Stimulated activated CD4-positive, alpha-beta T cell treated with anti-CD3 and anti-CD28 coated beads, Interleukin-1b, Interleukin-23, amount 100 ng/mL, for 4 hours (primary cell): ENCODE measurements around the gene CHRNA5.

Experiments
- DNase-seq, 2 donors: peaks; one replicate each; pipeline ENCODE4 v3.0.0-alpha.2; 2020; ENCODE audit warnings: low read depth in 2 of 2

Gene CHRNA5

DNA sequence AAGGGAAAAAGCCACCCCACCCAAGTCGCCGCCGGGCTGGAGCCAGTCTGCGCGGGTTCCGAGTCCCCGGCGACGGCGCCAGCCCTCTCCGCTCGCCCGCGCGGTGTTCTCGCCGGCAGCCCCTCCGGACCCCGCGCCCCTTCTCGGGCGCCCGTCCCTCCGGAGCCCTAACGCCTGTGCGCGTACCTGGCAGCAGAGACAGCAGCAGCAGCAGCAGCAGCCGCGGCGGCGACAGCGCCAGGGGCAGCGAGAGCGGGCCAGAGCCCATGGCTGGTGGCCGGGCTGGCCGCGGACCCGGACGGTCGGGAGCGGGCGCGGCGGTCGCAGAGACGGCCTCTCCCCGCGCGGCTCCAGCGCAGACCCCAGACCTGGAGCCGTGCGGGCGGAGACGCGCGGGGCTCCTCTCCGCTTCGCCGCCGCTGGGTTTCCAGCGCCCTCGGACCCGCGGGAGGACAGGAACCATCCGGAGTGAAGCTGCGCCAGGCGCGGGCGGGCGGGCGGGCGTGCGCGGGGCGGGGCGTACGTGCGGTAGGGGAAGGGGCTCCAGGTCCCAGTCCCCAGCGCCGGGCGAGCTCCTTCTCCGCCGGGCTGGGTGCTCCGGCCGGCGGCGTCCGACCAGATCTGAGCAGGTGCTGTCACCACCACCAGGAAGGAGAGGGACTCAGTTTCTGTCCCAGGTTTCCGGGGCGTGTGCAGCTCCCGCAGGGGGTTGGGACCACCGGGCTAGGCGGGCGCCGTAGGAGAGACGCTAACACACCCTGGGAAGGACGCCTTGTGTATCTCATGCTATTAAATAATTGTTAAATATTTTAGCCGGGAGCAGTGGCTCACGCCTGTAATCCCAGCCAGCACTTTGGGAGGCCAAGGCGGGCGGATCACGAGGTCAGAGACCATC, 55.5 kb downstream of the CHRNA5 start, which contains the start of gene CHRNA3:
Gene CHRNA3, minus strand, starts transcription at position 470 of the 895 bp plus-strand sequence. Its CDS starts 202 bp downstream, at position 268.
- no peak for DNase-seq

DNA sequence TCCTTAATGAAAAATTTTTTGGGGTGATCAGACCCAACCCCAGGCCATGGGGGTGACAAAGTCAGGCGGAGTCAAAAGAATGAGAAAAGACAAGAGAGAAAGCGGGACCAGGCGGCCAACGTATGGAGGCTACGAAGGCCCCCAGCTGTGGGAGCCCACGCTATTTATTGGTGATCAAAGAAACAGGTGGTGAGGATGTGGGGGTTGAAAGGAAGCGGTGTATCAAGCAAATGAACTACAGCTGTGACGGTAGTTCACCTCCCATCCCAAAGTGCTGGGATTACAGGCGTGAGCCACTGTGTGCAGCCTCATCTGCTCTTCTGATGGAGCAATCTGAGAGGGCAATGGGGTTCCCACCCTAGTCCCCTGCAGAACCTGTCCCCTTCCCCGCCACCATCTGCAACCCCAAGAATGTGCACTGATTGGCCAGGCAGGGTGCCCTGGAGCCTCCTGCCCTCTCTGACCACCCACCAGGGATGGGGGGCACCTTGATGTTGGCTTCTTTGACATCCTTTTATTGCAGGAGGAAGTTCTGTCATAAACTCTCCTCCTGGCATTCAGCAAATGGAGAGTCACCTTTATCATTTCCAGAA, 56.6 kb downstream of the CHRNA5 start:
- DNase-seq: no peak

DNA sequence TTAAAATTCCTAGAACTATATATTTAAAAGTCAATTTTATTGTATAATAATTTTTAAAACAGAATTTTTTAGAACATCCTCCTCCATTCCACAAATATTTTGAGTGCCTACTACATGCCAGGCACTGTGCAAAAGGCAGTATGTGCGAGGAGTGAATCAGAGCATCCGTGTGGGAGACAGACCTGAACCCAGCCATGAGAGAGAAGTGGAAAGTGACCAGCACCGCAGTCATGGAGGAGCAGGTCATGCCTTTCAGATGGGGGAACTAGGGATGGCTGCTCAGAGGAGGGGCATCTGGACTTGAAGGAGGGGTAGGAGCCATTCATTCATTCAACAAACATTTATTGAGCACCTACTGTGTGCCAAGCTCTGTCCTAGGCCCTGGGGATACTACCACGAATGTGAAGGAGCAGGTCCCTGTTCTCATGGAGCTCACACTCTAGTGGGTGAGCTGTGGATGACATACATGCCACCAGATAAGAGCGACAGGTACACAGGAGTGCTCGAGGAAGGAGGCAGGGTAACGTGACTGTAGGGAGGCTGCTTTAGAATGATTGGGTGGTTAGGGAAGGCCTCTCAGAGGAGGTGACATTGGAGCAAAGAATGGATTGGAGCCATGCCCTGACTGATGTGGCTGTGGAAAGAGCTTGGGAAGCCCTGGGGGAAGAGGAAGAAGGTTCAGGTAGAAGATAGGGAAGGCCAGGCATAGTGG, 58.6 kb downstream of the CHRNA5 start:
- DNase-seq: no peak

DNA sequence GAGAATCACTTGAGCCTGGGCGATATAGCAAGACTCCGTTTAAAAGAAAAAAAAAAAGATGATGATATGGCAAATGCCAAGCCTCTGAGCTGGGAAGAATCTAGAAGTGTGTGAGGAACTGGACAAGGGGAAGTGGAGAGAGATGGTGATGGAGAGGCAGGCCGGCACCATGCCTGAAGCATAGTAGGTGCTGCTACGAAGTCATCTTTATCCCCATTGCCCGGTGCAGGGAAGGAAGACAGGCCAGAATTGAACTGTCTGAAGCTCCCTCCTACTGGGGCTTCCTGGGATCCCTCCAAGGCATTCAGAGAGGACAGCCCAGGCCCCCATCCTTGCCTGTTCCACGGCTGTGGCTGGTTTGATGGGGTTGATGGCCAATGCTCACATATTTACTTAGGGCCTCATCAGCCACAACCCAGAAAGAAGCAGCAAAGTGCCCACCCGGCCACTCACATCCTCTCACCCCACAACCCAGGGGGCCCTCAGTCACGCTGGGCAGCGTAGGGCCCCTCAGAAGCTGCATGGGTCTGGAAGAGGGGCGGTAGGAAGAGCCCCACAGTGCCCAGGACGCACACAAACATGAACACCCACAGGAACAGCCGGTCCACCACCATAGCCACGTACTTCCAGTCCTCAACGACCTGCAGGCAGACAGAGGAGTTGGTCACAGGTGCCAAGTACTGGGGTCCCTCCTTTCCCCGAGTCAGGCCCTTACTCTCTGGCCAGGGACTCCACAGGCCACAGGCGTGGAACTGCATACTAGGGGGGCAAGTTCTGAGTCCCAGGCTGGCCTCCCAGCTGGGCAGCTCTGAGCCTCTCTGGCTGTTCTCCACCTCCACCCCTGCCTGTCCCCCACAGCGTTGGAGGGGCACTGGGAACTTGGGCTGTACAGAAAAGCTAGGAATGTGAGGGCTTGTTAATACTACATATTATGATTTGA, 59.6 kb downstream of the CHRNA5 start:
- DNase-seq: no peak

DNA sequence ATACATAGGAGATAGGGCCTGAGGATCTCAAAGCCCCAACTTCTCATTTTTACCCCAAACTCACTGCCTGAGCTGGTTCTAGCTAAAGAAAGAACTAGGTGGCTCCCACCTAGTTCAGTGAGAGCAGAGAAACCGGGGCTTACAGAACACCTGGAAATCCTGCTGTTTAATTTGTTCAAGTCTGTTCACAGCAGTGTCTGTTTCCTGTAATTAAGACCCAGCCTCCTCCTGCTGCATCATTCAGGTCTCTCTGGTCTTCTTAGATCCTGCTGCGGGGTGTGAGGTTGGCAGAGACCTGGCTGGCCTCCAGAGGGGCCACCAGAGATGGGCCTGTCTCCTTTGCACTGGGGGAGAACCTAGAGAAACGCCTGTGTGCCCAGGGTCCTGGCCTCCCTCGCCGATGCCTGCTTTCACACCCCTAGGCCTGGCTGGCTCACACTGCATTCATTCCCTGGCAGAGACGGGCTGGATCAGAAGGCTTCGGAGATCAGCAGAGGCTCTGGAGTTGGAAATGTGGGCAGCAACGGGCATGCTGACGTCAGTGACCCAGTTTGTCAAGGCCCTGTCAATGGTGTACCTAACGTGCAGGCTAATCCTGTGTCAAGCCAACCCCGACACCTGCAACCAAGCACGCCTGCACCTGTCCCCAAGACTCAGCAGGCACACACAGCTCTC, 60.4 kb downstream of the CHRNA5 start:
- DNase-seq: no peak

DNA sequence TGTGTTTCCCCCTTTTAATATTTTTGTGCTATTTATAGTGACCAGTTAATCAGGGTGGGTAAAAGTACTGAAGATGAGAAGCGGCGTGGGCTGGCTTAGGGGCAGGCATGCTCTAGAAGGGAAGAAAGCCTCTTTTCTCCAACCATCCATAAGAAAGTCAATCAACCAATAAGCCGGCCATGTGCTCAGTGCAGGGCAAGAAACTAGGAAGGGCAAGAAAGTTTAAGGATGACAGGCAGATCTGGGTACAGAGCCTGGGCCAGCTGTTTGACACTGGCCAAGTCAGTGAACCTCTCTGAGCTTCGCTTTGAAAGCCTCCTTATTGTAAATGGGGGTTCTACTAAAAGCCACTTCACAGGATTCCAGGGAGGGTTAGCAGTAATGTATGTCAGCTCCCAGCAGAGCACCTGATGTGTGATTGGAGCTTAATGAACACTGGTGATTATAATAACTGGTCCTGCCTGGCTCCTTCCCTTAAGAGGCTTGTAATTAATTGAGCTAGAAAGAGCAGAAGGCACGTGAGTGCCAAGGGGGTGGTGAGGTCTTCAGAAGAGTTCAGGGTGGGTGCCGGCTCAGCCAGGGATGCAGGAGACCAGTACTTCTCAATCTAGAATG, 61.2 kb downstream of the CHRNA5 start:
- DNase-seq: no peak

DNA sequence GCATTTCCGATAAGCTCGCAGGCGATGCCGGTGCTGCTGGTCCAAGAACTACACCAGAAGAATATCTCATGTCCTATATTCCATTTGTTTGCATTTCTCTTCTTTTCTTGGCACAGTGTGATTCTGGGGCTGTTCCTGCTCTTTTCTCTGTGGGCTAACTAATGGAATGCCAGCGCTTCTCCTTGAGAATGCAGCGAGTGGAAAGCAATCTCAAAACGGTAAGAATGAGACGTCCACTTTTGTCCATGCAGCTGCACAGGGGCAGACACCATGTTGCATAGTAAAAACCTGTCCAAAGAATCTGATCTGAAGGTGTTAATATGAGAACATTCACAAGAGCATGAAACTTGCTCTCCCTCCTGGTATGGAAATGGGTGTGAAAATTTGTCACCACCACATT, 62.0 kb downstream of the CHRNA5 start:
- no peak for DNase-seq

DNA sequence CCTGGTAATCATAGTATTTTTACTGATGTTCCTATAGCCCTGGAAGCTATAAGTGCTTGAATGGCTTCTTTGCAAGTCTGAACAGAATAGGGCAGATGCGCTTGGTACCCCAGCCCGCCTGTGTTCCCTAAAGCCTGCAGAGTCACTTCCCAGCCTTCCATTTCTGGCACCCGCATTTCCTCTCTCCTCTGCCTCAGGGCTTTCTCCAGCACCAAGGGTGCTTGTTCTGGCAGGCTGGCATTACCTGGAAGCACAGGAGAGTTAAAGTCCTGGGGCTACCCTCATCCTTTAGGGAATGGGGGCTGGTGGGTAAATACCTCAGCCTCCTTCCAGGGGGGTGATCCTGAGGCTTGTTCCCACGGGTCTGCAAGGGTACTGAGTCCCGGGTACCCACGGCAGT, 62.9 kb downstream of the CHRNA5 start:
- DNase-seq: no peak

DNA sequence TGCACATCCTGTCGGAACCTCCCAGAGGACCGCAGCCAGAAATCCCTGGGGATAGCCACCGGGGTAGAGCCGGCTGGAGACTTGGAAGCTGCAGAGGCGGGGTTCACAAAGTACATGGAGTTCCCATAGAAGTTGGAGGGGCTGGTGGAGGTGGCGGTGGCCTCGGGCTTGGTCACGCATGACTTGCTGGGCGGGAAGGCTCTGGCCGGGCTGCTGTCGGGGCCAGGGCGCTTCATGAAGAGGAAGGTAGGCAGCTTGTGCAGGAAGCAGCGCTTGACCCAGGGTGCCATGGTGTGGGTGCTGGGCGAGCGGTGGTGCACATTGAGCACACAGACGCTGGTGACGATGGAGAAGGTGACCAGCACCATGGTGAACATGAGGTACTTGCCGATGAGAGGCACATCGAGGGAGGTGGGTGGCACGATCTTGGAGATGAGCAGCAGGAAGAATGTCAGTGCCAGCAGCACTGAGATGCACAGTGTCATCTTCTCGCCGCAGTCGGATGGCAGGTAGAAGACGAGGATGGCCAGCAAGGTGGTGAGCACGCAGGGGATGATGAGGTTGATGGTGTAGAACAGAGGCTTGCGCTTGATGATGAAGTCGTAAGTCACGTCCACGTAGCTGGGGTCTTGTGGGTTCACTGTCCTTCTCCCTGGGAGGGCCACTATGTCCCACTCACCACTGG, 63.9 kb downstream of the CHRNA5 start:
- DNase-seq: no peak

DNA sequence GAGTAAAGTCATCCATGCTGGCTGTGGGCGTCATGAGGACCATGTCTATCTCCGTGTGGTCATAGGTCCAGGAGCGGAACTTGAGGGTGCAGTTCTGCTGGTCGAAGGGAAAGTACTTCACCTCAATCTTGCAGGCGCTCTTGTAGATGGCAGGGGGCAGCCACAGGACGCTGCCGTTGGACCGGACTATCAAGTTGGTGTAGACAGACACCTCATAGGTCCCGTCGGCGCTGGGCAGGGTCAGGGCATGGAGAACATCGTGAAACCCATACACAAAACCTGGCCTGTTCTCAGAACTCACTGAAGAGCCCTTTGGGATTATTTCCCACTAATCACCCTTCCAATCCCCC, 64.4 kb downstream of the CHRNA5 start:
- DNase-seq: no peak

DNA sequence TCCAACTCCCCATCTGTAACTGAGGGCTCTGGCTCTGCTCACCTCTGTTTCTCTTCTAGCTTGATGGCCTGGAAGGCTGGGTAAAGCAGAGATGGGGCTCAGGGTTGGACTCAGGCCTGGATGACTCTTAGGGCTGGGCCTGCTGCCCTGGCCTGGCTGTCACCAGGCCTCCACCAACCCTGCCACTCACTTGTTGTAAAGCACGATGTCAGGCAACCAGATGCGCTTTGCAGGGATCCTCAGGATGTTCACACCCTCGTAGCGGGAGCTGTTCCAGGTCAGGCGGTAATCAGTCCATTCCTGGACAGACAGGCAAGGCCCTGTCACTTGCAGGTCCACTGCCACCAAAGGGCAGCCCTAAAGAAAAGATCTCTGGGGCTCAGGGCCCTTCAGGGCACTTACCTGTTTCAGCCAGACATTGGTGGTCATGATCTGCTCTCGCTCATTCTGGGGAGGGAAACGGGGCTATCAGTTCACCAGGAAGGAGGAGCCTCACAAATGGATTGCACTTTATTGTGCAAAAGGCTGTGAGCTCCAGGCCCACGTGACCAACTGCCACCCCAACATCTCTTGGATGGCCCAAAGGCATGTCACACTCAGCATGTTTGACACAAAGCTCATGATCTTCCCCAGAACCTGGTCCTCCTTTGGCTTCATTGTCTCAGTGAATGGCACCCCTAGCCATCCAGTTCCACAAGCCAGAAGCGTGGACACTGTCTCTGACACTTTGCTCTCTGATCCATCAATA, 65.7 kb downstream of the CHRNA5 start:
- DNase-seq: no peak

DNA sequence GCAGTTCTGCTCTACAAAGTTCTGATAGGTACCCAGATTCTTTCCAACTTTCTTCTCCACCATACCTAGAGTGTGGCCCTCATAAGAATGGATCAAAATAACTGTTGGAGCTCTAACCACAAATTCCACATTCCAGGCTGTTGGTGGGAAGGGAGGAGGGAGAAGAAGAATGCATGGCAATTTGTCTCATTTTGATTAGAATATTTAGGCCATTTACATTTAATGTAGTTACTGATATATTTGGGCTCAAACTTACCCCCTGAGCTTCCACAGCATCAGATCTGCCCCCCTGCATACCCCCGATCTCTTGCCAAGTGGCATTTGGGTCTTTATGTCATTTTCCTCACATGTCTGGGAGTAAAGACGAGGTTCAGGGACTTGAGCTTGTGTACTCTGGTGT, 68.0 kb downstream of the CHRNA5 start:
- no peak for DNase-seq

DNA sequence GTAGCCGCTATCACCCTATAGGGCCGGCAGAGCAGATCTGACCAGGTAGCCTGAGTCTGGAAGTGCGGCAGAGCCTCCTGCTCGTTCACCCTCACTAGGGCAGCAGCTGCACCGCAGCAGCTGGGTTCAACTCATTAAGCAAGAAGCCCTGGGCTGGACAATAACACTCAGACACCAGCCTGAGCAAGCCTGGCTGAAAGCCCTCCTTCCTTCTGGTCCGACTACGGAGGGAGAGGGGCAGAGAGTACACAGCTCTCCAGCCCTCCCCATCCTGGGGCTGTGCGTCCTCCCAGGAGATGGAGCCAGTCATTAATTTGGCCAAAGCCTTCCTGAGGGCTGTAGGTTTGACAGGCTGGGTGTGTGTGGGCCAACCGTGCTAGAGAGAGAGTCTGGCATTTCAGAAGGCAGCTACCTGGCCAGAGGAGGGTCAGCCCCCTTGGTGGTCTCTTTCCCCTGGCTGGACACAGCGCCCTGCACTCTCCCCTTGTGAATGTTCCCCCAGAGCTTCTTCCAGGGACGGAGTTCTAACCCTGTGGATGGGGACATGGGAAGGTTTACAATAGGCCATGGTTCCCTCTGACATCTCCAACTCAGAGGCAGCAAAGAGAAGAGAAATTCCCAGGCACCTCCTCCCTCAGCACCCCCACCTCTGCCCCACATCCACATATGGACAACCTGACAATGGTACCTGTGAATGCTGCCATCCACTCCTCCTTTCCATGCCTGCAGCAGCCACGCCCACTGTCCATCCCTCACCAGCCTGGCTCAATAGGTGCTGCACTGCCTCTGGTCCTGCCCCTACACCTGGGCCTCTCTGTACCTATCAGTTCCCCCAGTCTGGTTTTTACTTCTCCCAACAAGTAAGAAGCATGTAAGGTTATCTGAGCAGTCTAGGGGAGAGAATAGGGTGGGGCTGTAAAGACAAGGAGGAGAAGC, 69.2 kb downstream of the CHRNA5 start:
- DNase-seq: no peak

DNA sequence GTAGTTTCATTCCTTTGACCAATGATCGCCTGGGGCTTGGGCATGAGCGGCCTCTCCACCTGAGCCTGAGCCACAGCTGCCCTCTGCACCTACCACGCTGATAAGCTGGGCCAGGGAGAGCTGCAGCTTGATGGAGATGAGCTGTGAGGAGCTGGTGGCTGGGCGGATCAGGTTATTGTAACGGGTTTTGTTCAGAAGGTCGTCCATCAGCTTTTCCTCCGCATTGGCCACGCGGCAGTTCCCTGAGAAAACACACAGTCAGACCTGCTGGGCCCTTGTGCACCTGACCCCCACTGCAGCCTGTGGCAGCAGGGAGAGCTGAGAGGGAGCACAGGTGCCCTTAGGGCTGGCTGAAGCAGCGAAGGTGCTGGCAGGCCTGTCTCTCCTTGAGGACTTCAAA, 70.0 kb downstream of the CHRNA5 start:
- no peak for DNase-seq

DNA sequence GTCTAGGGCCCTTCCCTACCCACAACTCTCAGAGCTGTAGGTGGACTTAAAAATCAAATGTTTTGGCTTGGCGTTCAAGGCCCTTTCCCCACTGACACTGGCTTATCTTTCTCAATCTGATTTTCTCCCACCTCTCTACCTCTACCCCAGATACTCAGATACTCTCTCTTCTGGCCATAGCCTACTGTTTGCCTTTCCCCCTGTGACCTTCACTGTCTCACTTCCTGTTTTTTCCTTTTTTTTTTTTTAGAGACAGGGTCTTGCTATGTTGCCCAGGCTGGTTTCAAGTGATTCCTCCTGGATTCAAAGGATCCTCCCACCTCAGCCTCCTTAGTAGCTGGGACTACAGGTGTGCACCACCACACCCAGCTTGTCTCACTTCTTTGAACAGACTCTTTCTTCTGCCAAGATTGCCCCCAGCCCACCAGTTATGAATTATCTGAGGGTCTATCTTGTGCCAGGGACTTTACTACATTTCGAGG, 71.1 kb downstream of the CHRNA5 start:
- no peak for DNase-seq

DNA sequence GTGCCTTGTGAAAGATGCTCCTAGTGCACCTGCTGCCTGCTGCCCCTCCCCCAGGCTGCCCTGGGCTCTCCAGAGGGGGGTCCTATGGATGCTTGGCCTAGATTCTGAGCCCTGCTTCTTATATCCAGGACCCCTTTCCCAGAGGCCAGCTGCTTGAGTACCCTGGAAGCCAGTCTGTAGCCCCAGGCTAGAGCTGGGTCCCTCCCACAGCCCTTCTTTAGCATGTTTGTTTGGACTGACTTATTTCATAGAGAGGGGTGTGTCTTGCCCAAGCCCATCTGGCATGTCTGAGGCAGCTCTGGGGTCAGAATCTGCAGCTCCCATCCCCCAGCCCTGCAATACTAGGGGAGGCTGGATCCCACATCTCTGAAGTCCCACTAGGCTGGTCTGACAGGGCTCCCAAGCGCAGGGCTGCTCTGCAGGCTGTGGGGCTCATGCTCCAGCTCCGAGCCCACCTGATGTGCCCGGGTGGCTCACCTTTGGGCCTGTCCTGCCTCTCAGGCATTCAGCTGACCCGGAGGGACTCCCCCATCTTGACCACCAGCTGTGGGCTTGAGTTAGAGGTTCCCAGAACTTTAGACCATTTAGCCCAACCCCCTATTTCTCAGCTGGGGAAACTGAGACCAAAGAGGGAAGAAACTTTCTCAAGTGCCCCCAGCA, 72.6 kb downstream of the CHRNA5 start:
- no peak for DNase-seq

DNA sequence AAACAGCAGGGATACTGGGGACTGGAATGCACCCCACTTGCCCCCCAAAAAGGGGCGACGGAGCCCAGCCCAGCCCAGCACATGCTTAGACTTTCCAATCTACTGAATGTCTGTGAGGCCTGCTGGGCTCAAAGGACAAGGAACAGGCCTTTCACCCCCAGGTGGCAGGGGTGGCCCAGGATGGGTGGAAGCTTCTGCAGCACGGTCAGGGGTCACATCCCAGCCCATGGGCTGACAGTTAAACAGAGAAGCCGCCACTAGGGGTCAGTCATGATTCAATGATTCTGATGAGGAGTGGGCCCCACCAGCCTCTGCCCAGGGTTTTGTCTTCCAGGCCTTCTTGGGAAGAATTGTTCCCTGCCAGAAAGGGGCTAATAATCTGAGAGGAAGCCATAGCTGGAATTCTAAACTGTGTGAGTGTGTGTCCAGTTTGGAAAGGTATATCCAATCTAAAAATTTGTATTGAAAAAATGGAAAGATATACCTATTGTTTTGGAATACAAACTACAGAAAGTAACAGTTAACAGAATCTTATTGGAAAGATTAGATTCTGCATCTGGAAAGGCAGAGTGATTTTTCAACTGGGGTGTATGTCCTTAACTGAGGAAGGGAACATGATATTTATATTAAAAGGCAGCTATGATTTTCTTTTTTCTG, 73.5 kb downstream of the CHRNA5 start:
- DNase-seq: peak; percentile 16 to 34
